Measurements from ENCODE around the gene ZNF202.
"Not testable (repeated sequence)": the region's sequence is repeated elsewhere in the genome, so short reads cannot be mapped to it uniquely, and the experiment has no call there.

The ZNF202 gene

GRCh38 chr11:123738374-123738773 lies 3.1 kb downstream of the ZNF202 start:
- DNase-seq, result no peak

DNA sequence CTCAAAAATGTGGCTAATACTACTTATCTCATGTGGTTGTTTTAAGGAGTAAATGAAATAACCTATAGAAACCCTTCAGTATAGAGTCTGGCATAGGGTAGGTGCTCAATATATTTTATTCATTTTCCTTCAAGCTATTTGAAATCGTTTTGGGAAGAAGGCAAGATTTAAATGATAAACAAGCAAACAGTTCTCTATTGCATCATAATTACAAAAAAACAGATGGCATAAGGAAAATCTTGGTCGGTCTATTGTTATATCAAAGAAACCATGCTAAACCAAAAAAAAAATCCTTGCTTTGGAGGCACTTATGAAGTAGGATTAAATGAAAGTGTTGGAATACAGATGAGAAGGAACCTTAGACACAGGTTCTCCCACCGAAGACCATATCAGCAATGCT lies 4.7 kb downstream of the ZNF202 start:
- DNase-seq, result no peak

- peak; percentile 47 for DNase-seq
Measured at GRCh38 chr11:123729602-123730001, 11.9 kb downstream of the ZNF202 start.

DNA sequence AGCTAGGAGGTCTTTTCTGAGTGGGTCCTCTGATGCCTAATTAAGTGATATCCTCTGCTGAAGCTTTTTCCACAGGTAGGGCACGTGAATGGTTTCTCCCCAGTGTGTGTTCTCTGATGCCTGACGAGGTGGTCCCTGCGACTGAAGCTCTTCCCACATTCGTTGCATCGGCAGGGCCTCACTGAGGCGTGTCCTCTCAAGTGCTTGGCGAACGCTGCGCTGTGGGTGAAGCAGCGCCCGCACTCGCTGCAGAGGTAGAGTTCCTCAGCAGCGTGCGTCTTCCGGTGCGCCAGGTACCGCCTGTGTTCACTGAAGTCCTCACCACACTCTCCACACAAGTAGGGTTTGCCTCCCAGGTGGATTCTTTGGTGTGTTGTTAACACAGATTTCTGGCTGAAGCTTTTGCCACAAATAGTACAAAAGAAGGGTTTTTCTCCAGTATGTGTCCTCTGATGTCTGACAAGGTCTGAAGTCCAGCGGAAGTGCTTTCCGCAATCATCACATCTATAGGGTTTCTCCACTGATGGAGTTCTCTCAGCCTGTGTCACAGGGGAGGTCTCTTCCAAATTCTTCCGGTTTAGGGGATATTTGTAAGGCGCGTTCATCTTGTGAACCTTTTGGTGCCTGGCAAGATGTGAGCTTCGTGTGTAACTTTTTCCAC lies 15.3 kb downstream of the ZNF202 start:
- no peak for DNase-seq

- peak; percentile 58 for DNase-seq
Measured at GRCh38 chr11:123719452-123719851, 22.0 kb downstream of the ZNF202 start.

- DNase-seq, result no peak
Measured at GRCh38 chr11:123718469-123718868, 23.0 kb downstream of the ZNF202 start.

- DNase-seq, result no peak
Measured at GRCh38 chr11:123718063-123718462, 23.4 kb downstream of the ZNF202 start.

GRCh38 chr11:123712627-123713026 lies 28.8 kb downstream of the ZNF202 start:
- not testable (repeated sequence) for DNase-seq

GRCh38 chr11:123707606-123708205 lies 33.8 kb downstream of the ZNF202 start:
- DNase-seq, result peak; percentile 63

DNA sequence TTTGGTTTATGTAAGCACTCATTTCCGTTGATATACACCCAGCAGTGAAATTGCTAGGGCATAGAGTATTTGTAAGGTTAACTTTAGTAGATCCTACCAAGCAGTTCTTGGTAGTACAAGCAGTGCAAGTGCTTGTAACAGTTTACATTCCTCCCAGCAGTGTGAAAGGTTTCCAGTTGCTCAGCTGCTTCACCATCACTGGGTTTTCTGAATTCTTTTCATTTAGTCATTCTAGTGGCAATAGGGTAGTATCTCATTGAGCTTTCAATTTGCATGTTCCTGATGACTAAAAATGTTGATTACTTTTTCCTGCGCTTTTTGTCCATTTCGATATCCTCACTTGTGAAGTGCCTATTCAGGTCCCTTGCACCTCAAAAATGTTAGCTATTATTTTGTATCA lies 34.3 kb downstream of the ZNF202 start:
- no peak for DNase-seq

DNA sequence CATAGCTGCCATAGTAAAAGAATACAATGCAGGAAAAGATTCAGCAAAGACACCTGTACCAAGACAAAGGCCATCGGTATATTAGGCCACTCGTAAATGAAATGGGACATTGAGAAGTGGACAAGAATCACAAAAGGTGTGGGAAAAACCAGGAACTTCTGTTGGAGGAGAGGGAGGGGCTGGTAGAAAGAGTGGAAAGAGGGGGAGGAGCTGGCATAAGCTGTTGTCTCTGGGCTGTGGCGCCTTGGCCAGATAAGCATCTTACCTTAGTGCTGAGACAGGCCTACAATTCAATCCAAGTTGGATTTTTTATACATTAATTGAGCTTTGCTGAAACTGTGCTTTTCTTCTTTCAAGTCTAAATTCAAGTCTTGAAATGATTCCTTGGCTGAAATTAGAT lies 37.1 kb downstream of the ZNF202 start:
- no peak for DNase-seq

GRCh38 chr11:123702696-123703095 lies 38.8 kb downstream of the ZNF202 start:
- DNase-seq, result no peak

GRCh38 chr11:123702139-123702538 lies 39.3 kb downstream of the ZNF202 start:
- no peak for DNase-seq

GRCh38 chr11:123700772-123701171 lies 40.7 kb downstream of the ZNF202 start:
- DNase-seq, result no peak

GRCh38 chr11:123698546-123699127 lies 42.8 kb downstream of the ZNF202 start:
- DNase-seq, result no peak

- no peak for DNase-seq
Measured at GRCh38 chr11:123696183-123696582, 45.3 kb downstream of the ZNF202 start.

DNA sequence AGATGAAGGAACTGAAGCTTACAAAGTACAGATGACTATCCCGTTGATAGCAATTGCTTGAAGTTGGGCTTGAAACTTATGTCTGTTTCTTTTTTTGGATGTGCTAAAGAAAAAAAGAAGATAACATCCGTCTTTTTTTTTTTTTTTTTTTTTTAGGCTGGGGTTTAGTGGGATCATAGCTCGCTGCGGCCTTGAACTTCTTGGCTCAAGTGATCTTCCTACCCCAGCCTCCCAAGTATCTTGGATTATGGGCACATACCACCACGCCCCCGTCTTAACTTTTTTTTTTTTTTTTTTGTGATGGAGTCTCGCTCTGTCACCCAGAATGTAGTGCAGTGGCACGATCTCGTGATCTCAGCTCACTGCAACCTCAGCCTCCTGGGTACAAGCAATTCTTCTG lies 46.2 kb downstream of the ZNF202 start:
- no peak for DNase-seq

GRCh38 chr11:123694551-123694950 lies 46.9 kb downstream of the ZNF202 start:
- no peak for DNase-seq

DNA sequence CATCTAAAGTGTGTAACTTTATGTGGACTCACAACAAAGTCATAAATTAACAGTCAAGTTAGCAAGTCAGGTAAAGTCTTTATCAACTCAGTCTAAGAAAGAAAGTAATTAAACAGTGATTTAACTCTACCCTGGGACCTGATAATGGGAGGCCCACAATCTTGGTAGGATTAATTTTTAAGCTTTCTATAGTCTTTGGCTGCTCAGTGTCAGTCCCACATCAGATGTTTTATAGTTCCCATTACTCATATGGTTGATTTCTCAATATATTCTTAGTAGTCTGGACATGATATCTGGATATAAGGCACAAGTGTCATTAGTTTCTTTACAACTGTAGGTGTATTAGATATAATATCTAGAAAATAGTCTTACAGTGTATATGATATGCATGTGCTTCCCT lies 48.5 kb downstream of the ZNF202 start:
- DNase-seq, result no peak

DNA sequence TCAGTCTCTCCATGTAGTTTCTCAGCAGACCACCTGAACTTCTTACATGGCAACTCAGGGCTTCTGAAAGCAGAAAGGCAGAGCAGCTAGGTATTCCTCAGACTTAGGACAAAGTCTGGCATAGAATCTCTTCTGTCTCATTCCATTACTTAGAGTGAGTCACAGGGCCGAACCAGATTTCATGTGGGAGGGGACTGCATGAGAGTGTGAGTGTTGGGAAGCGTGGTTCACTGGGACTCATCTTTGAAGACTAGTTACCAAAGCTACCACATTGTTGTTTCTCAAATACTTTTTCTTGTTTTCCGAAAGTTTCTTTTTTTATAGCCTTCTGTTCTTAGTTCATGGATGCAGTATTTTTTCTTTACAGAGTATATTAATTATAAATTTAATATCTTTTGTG lies 51.0 kb downstream of the ZNF202 start:
- DNase-seq, result peak; percentile 53

- no peak for DNase-seq
Measured at GRCh38 chr11:123684601-123685000, 56.9 kb downstream of the ZNF202 start.

GRCh38 chr11:123683428-123684170 lies 57.9 kb downstream of the ZNF202 start:
- DNase-seq, result no peak

GRCh38 chr11:123682696-123683410 lies 58.6 kb downstream of the ZNF202 start:
- DNase-seq, result no peak
